HepG2 (cell line): ENCODE measurements around the gene CYB5D1. TPM values are rescaled to one million over a fixed set of nuclear protein-coding genes. Genes with fewer than 3 reads are reported as not detected.

ENCODE experiments used
- ATAC-seq: fragments of 200-7000 bp; cut with Tn5 transposase; 3 replicates; pipeline ENCODE4 v1.9.1; 2020; ENCODE audit warnings: mild to moderate bottlenecking, moderate library complexity
- BruUV-seq: library from RNA; stranded (reverse); fragments of 400-500 nt; replicated peaks from 2 replicates; lab custom pipeline; 2021; lab: Mats Ljungman, UMichigan
- CTCF ChIA-PET: fragments of 300-600 bp; formaldehyde crosslinking; extraction: SDS; loops from one replicate; lab custom pipeline; 2021; ENCODE audit warnings: low total read pairs, inconsistent platforms, low intra/inter-chr PET ratio; lab: Yijun Ruan, JAX
- POLR2A ChIA-PET: fragments of 350-600 bp; sonication (Branson Sonifier 250); formaldehyde crosslinking; loops from one replicate; lab custom pipeline; 2020; ENCODE audit warnings: antibody characterized with exemption, inconsistent platforms; lab: Yijun Ruan, JAX
- DNase-seq: peaks from one replicate; pipeline ENCODE4 v3.0.0-alpha.2; 2015; ENCODE audit warnings: low spot score
- FAIRE-seq: peaks from 3 replicates; lab custom pipeline; 2011; peaks lifted over from hg19 to GRCh38; lab: Jason Lieb, UNC
- H2AFZ ChIP-seq: one replicate; pipeline ENCODE4 v1.6.1; 2011; ENCODE audit warnings: low read length, inconsistent platforms
- H3K27ac ChIP-seq: fragments of 300-600 bp; 3 replicates; pipeline ENCODE4 v1.8.0; 2011; ENCODE audit warnings: mixed run types, mild to moderate bottlenecking, mixed read lengths, low read length, inconsistent platforms; ENCODE audit not compliant: insufficient read depth; ENCODE audit errors: extremely low read length
- H3K27me3 ChIP-seq, 2 experiments: fragments of 200-600 bp in 1 of 2; 2 replicates in 1 of 2; 3 replicates in 1 of 2; pipeline versions ENCODE4 v1.6.0 to v1.8.0; 2011; ENCODE audit warnings: low read length in 2 of 2, mild to moderate bottlenecking in 2 of 2, moderate library complexity in 2 of 2, inconsistent platforms in 1 of 2; ENCODE audit not compliant: insufficient read depth in 2 of 2, control insufficient read depth in 1 of 2
- H3K36me3 ChIP-seq, 2 experiments: fragments of 200-600 bp in 1 of 2; replicated peaks in 1 of 2; 2 replicates in 1 of 2; 3 replicates in 1 of 2; pipeline versions ENCODE4 v1.5.1 to v1.8.0; 2011; ENCODE audit warnings: low read length in 2 of 2, inconsistent platforms in 1 of 2; ENCODE audit not compliant: insufficient read depth in 2 of 2, control insufficient read depth in 1 of 2
- H3K4me1 ChIP-seq: 2 replicates; pipeline ENCODE4 v1.5.1; 2012; ENCODE audit warnings: low read length, inconsistent platforms; ENCODE audit not compliant: insufficient read depth
- H3K4me2 ChIP-seq: 2 replicates; pipeline ENCODE4 v1.6.0; 2011; ENCODE audit warnings: low read depth, low read length, inconsistent platforms
- H3K4me3 ChIP-seq, 3 experiments: fragments of 200-600 bp in 1 of 3; sonication (generic), shearing (Covaris generic) in 1 of 3; replicated peaks in 1 of 3; 2 replicates each; pipeline ENCODE4 v1.5.1; 2011 to 2016; ENCODE audit warnings: low read length in 3 of 3, inconsistent platforms in 2 of 3, low read depth in 2 of 3, mild to moderate bottlenecking in 2 of 3, control low read depth in 1 of 3, mixed read lengths in 1 of 3; ENCODE audit not compliant: insufficient read depth in 1 of 3
- H3K79me2 ChIP-seq: one replicate; pipeline ENCODE4 v1.6.1; 2011; ENCODE audit warnings: low read length, inconsistent platforms; ENCODE audit not compliant: insufficient read depth
- H3K9ac ChIP-seq: 2 replicates; pipeline ENCODE4 v1.6.0; 2011; ENCODE audit warnings: mild to moderate bottlenecking, low read depth, low read length, inconsistent platforms; ENCODE audit not compliant: insufficient read depth
- H3K9me3 ChIP-seq: 2 replicates; pipeline ENCODE4 v1.5.1; 2012; ENCODE audit warnings: mild to moderate bottlenecking, low read length
- H4K20me1 ChIP-seq: 2 replicates; pipeline ENCODE4 v1.6.0; 2011; ENCODE audit warnings: inconsistent platforms, mild to moderate bottlenecking, low read length, moderate library complexity; ENCODE audit not compliant: insufficient read depth
- CSRNP1 ChIP-seq: sonication (generic); formaldehyde crosslinking; IDR thresholded peaks from 2 replicates; pipeline ENCODE4 v1.8.1; 2023; ENCODE audit warnings: mild to moderate bottlenecking, missing genetic modification reagents
- MED13 ChIP-seq: sonication (generic); formaldehyde crosslinking; IDR thresholded peaks from 2 replicates; pipeline ENCODE4 v1.5.0; 2020; ENCODE audit warnings: missing genetic modification reagents
- POGK ChIP-seq: sonication (generic); formaldehyde crosslinking; conservative IDR thresholded peaks from 2 replicates; pipeline ENCODE4 v1.8.0; 2022; ENCODE audit warnings: mild to moderate bottlenecking, moderate library complexity, missing genetic modification reagents
- RBM39 ChIP-seq: fragments of 200-400 bp; formaldehyde crosslinking; IDR thresholded peaks from one replicate; pipeline ENCODE4 v1.6.1; 2018; ENCODE audit warnings: antibody characterized with exemption, mild to moderate bottlenecking, low read depth, low read length; ENCODE audit not compliant: poor library complexity, severe bottlenecking
- RXRA ChIP-seq: sonication (generic); formaldehyde crosslinking; IDR thresholded peaks from 2 replicates; pipeline ENCODE4 v1.5.1; 2020; ENCODE audit warnings: missing genetic modification reagents
- ZFP82 ChIP-seq: sonication (generic); formaldehyde crosslinking; IDR thresholded peaks from 2 replicates; pipeline ENCODE4 v1.5.1; 2020; ENCODE audit warnings: mild to moderate bottlenecking, missing genetic modification reagents, borderline replicate concordance
- ZNF282 ChIP-seq: fragments of 450-650 bp; IDR thresholded peaks from 2 replicates; pipeline ENCODE4 v1.6.1; 2018; ENCODE audit not compliant: partially characterized antibody
- ZNF512 ChIP-seq: sonication (generic); formaldehyde crosslinking; IDR thresholded peaks from 2 replicates; pipeline ENCODE4 v1.4.0; 2020; ENCODE audit warnings: mild to moderate bottlenecking, missing genetic modification reagents
- ZNF557 ChIP-seq: sonication (generic); formaldehyde crosslinking; IDR thresholded peaks from 2 replicates; pipeline ENCODE4 v1.4.0; 2020; ENCODE audit warnings: missing genetic modification reagents
- WGBS: methylation state at CpG from one replicate; pipeline ENCODE4 v1.1.6; 2017; ENCODE audit warnings: low lambda C conversion rate; 5-methylcytosine and 5-hydroxymethylcytosine counted together
- in situ Hi-C: cut with HindIII; loops from 2 replicates; pipeline ENCODE4 v1.10.0; 2017; ENCODE audit warnings: low pct_unique_long_range_greater_than_20kb; ENCODE audit not compliant: extremely low pct_ligation_motif_present
- intact Hi-C: fragments of 100-400 bp; cut with micrococcal nuclease; formaldehyde crosslinking; loops from one replicate; pipeline ENCODE4 v1.10.0; 2022; ENCODE audit not compliant: unreplicated experiment
- polyA plus RNA-seq, 8 experiments: library from polyadenylated mRNA; depleted of rRNA in 3 of 8; stranded (reverse) in 7 of 8; unstranded in 1 of 8; fragments of >200 nt; fragmentation: Illumina TruSeq in 4 of 8; extraction: Trizol in 4 of 8; gene quantifications; 2 replicates each; pipeline versions ENCODE4 v1.2.1 to v1.2.3, GENCODE V29; 2011 to 2016; ENCODE audit warnings: low read depth in 4 of 8, missing spikeins in 1 of 8, mixed read lengths in 1 of 8; ENCODE audit not compliant: insufficient read depth in 1 of 8
- total RNA-seq, 5 experiments: library from RNA; depleted of rRNA; stranded (reverse); fragments of >200 nt; fragmentation: Illumina TruSeq; extraction: Trizol; gene quantifications; 2 replicates each; pipeline ENCODE4 v1.2.3, GENCODE V29; 2016; ENCODE audit warnings: low read depth in 1 of 5

Gene CYB5D1
- total and polyA plus RNA-seq, 2 of the 13 experiments (the other 11 are each of a cell fraction or from before 2014, with no cell fraction given), result 8.9 to 17.0 TPM

DNA sequence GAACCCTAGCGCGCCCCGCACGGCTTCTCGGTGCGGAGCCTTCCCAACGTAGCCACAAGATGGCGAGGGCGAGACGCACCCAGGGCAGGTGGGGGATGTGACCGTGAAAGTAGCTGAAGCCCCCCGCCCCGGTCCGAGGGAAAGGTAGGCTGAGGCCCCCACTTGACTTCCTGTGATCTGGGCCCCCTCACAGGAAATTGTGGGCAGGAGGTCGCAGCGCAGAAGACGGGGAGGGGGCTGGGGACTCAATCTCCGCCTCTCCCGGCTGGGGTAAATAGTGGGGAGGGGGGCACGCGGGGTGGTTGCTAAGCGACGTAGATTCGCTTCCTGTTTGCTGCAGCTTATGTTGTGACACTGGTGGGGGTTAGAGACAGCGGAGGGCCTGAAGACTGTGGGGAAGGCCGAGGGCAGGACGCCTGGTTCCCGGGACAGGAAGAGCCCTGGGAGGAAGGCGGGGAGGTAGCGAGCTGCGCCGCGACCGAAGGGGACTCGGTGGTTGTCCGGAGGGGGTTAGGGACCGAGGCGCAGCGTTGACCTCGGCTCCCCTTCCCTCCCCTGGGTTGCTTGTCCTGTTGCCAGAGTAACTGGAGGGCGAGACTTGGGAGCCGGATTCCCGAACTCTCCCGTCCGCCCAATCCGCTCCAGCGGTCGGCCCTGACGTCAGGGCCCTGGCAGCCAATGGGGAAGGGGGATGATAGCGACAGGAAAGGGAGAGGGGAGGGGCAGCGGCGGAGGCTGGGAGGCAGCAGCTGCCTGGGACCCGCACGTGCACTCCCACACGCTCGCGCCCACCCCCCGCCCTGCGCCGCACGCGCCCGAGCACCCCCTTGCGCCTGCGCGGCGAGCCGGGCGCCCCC is 22.6 kb upstream of the CYB5D1 start (continued):
- TF ChIP-seq CSRNP1 (peak; percentile 16; the same call in 1 of the 2 replicates), MED13 (peak; percentile 47; the same call in 1 of the 2 replicates)

DNA sequence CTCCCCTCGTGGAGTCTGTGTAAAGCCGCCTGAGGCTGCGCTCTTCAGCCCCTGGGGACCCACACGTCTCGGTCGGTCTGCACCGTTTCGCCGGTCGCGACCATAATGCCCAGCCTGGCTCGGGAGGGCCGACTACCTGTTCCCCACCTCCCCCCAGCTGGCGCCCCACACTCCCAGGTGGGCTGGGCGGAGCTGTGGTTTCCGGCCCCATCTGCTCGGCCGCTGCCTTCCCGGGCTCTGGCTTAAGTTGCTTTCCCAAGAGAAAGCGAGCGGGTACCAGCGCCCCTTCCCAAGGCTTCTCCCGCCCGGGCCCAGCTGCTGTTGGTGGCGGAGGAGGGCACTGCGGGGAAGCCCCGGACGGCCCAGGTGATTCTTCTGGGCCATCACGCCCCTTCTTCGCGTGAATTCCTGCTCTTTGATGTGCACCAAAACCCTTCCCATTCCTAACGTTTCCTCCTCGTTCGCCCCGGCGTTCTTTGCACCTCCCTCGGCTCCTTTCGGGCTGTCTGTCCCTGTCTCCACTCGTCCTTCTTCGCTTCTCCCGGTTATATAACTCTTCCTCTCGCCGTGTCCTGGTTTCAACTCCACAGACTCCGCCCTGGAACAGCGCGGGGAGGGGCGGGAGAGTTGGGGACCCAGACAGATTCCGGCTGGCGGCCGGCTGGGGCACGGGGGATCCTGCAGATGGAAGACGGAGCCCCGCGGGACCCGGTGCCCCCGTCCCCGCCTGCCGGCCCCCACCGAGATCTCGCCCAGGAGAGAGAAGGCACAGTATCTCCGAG is 21.8 kb upstream of the CYB5D1 start:
- Histone ChIP-seq H3K79me2 (peaks cover 24% of the 10 kb centered on the region), H3K9me3 (no peaks in the 10 kb centered on the region), H4K20me1 (peaks cover 4% of the 10 kb centered on the region; the same call in 1 of the 2 replicates), H3K4me3 (peak overlapping the region; percentile 84 to 93 (median 92)), H3K27me3 (peaks cover 3 to 10% of the 10 kb centered on the region in 2 experiments; a peak in 3 of 5 replicates), H3K4me2 (peak overlapping the region; percentile 71), H2AFZ (no peak overlapping the region), H3K9ac (peak overlapping the region; percentile 89), H3K27ac (peak overlapping the region; percentile 92), H3K36me3 (0 out of 5 replicates have a peak, but pooled peaks cover 0 to 5% of the 10 kb centered on the region in 2 experiments), H3K4me1 (peaks cover 63% of the 10 kb centered on the region)
- DNase-seq, result peak; percentile 64
- in situ Hi-C loops (no loop called here), intact Hi-C loops (loop anchor here (2.0 kb wide), 1 partner anchor 21 kb away; the partner anchor contains the start of gene NAA38)
- FAIRE-seq, result no peak
- WGBS, result 1% methylated on average over 32 of the region's 61 CpGs
- POLR2A ChIA-PET, result interaction anchor here (0.7 to 8.2 kb wide), 8 partner anchors 8 to 252 kb away, joined by 3 to 159 read pairs (median 6); partner anchors contain the start of genes CHD3, CNTROB, CYB5D1 and MPDU1
- TSS peak; percentile 90 for BruUV-seq
- CTCF ChIA-PET, result interaction anchor here (1.1 kb wide), 1 partner anchor 16 kb away, joined by 6 read pairs; no protein-coding TSS in a partner anchor
- peak; percentile 30 for ATAC-seq
- peak; percentile 88; the same call in 1 of the 2 replicates for TF ChIP-seq ZFP82 (CRISPR knock-in tag)
- TF ChIP-seq ZNF282, result no peak
- TF ChIP-seq RXRA (CRISPR knock-in tag), result peak; percentile 95
- peak; percentile 83 for TF ChIP-seq RBM39
- no peak for TF ChIP-seq POGK
- no peak for TF ChIP-seq ZNF557 (CRISPR knock-in tag)
- TF ChIP-seq ZNF512 (CRISPR knock-in tag), result 0 out of 2 replicates have a peak, but pooled peaks have one; percentile 54
